ENCODE measurements around the gene PGPEP1.

Gene PGPEP1

GRCh38 chr19:18416778-18417249 is 76.4 kb downstream of the PGPEP1 start:
- H3K27me3 ChIP-seq (ENCODE audit: low read depth, low read length) = peaks cover 30% of the 10 kb centered on the region
- H2AFZ ChIP-seq (ENCODE audit: low read depth, low read length) = no peak overlapping the region
- no peaks in the 10 kb centered on the region for H3K9me3 ChIP-seq (ENCODE audit: insufficient read depth, low read length)
- H3K9ac ChIP-seq (ENCODE audit: low read length) = no peak overlapping the region
- H3K27ac ChIP-seq (ENCODE audit: low read length) = no peak overlapping the region
- H3K4me2 ChIP-seq (ENCODE audit: low read length) = no peak overlapping the region
- peaks cover 20% of the 10 kb centered on the region for H3K4me1 ChIP-seq (ENCODE audit: low read length)
- H3K36me3 ChIP-seq (replicated peaks; ENCODE audit: low read depth, low read length) = no peaks in the 10 kb centered on the region
- TF ChIP-seq CTCF (IDR thresholded peaks at IDR 0.05; ENCODE audit: low read depth, low read length) = no peak
- TF ChIP-seq EZH2phosphoT487 (IDR thresholded peaks at IDR 0.05; ENCODE audit: low read depth) = no peak
- H3K79me2 ChIP-seq (ENCODE audit: low read length) = peaks cover 23% of the 10 kb centered on the region
- no peak overlapping the region for H3K4me3 ChIP-seq (ENCODE audit: low read length)
- H4K20me1 ChIP-seq (ENCODE audit: insufficient read depth, low read length) = peaks cover 16% of the 10 kb centered on the region

DNA sequence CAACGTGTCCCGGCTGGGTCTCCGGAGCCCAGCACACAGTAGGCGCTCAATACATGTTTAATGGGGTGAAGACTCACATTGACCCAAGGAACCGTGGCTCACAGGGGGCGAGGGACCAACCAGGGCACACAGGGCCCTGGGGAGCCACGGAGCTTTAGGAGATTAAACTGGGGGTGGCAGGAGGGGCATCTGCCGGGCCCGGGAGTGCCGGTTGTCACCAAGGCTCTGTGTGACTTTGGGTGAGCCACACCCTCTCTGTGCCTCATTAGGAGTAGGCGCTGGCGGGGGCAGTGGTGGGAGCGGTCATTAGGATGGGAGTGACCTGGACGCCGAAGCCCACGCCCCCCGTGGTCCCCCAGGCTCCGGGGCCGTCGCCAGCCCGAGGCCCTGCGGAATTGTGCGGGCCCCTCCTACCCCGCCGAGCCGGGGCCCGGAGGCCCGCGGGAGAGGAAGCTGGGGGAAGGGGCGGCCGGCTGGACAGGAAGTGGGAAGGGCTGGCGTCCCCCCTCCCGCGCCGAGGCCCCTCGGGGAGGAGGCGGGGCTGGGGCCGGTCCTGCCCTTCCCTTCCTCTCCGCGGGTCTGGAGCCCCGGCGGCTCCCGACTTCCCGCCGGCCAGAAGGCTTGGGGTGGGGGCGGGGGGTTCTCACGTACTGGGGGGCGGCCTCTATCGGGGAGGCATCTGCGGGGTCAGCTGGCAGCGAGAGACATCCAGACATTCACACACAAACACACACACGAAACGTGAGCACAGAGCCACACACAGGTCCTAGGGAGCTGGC is 77.0 kb downstream of the PGPEP1 start:
- Histone ChIP-seq H3K4me3 (ENCODE audit: low read length) (peak overlapping the region; percentile 20; the same call in 1 of the 2 replicates), H3K9ac (ENCODE audit: low read length) (no peak overlapping the region), H3K4me1 (ENCODE audit: low read length) (peaks cover 25% of the 10 kb centered on the region), H3K27me3 (ENCODE audit: low read depth, low read length) (peaks cover 29% of the 10 kb centered on the region), H3K36me3 (replicated peaks; ENCODE audit: low read depth, low read length) (no peaks in the 10 kb centered on the region), H3K4me2 (ENCODE audit: low read length) (peak overlapping the region; percentile 27), H3K79me2 (ENCODE audit: low read length) (peaks cover 28% of the 10 kb centered on the region), H4K20me1 (ENCODE audit: insufficient read depth, low read length) (peaks cover 20% of the 10 kb centered on the region), H2AFZ (ENCODE audit: low read depth, low read length) (no peak overlapping the region), H3K9me3 (ENCODE audit: insufficient read depth, low read length) (no peaks in the 10 kb centered on the region), H3K27ac (ENCODE audit: low read length) (no peak overlapping the region)
- no peak for TF ChIP-seq EZH2phosphoT487 (IDR thresholded peaks at IDR 0.05; ENCODE audit: low read depth)
- no peak for TF ChIP-seq CTCF (IDR thresholded peaks at IDR 0.05; ENCODE audit: low read depth, low read length)

- H4K20me1 ChIP-seq (ENCODE audit: insufficient read depth, low read length) = peaks cover 26% of the 10 kb centered on the region
- peaks cover 26% of the 10 kb centered on the region for H3K27me3 ChIP-seq (ENCODE audit: low read depth, low read length)
- H3K4me3 ChIP-seq (ENCODE audit: low read length) = no peak overlapping the region
- TF ChIP-seq CTCF (IDR thresholded peaks at IDR 0.05; ENCODE audit: low read depth, low read length) (no peak), EZH2phosphoT487 (IDR thresholded peaks at IDR 0.05; ENCODE audit: low read depth) (no peak)
- no peaks in the 10 kb centered on the region for H3K9me3 ChIP-seq (ENCODE audit: insufficient read depth, low read length)
- H3K9ac ChIP-seq (ENCODE audit: low read length) = no peak overlapping the region
- no peak overlapping the region for H2AFZ ChIP-seq (ENCODE audit: low read depth, low read length)
- H3K4me2 ChIP-seq (ENCODE audit: low read length) = no peak overlapping the region
- H3K4me1 ChIP-seq (ENCODE audit: low read length) = peaks cover 30% of the 10 kb centered on the region
- peaks cover 34% of the 10 kb centered on the region for H3K79me2 ChIP-seq (ENCODE audit: low read length)
- H3K36me3 ChIP-seq (replicated peaks; ENCODE audit: low read depth, low read length) = no peaks in the 10 kb centered on the region
- no peak overlapping the region for H3K27ac ChIP-seq (ENCODE audit: low read length)
Observed at GRCh38 chr19:18418029-18418482, 77.7 kb downstream of the PGPEP1 start.

DNA sequence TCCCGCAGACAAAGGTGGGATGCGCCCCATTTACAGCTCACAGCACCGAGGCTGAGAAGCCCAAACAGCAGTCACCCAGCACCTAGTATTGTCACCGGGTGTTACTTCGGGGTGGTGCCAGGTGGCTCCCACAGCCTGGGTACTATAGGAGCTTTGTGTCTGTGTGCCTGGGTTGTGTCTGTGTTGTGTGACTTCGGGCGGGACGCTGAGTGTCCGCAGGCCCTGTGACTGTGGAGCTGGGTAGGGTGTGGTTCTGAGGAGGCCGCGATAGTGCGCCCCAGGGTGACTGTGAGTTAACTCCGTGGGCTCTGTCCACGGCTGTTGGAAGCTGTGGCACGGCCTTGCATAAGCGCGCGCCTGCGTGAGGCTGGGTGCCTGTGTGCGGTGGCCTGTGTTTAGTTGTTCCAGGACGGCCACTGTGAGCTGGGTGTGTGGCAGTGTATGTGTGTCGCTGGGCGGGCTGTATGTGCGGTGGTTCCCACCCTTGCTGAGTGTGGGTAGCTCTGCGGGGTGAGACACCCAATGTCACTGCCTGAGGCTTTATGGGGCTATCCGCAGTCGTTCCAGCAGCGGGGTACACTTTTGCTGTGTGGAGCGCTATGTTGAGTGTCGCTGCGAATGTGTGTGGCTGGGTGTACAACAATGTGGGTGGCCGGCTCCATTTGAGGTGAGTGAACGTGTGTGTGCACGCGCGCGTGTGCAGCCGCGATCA is 78.2 kb downstream of the PGPEP1 start:
- TF ChIP-seq CTCF (IDR thresholded peaks at IDR 0.05; ENCODE audit: low read depth, low read length) (no peak), EZH2phosphoT487 (IDR thresholded peaks at IDR 0.05; ENCODE audit: low read depth) (no peak)
- no peak overlapping the region for H3K9ac ChIP-seq (ENCODE audit: low read length)
- no peak overlapping the region for H3K27ac ChIP-seq (ENCODE audit: low read length)

More for the DNA sequence above, 78.2 kb downstream of the PGPEP1 start:
- Histone ChIP-seq H2AFZ (ENCODE audit: low read depth, low read length) (peak overlapping the region; percentile 51; the same call in 1 of the 2 replicates), H3K9me3 (ENCODE audit: insufficient read depth, low read length) (no peaks in the 10 kb centered on the region), H3K4me2 (ENCODE audit: low read length) (peak overlapping the region; percentile 78), H3K4me1 (ENCODE audit: low read length) (peaks cover 30% of the 10 kb centered on the region), H3K36me3 (replicated peaks; ENCODE audit: low read depth, low read length) (no peaks in the 10 kb centered on the region), H3K27me3 (ENCODE audit: low read depth, low read length) (peaks cover 23% of the 10 kb centered on the region), H3K4me3 (ENCODE audit: low read length) (peak overlapping the region; percentile 80), H4K20me1 (ENCODE audit: insufficient read depth, low read length) (peaks cover 32% of the 10 kb centered on the region), H3K79me2 (ENCODE audit: low read length) (peaks cover 40% of the 10 kb centered on the region)
